SHP77 (cell line): Measurements from ENCODE around the gene MAP3K7CL.
A peak's percentile ranks its signal among the peaks of the same experiment; 100 is the strongest.

Experiments
- DNase-seq, 2 experiments: peaks; one replicate each; lab custom pipeline; 2025; lab: John Stamatoyannopoulos, UW

Gene MAP3K7CL

DNA sequence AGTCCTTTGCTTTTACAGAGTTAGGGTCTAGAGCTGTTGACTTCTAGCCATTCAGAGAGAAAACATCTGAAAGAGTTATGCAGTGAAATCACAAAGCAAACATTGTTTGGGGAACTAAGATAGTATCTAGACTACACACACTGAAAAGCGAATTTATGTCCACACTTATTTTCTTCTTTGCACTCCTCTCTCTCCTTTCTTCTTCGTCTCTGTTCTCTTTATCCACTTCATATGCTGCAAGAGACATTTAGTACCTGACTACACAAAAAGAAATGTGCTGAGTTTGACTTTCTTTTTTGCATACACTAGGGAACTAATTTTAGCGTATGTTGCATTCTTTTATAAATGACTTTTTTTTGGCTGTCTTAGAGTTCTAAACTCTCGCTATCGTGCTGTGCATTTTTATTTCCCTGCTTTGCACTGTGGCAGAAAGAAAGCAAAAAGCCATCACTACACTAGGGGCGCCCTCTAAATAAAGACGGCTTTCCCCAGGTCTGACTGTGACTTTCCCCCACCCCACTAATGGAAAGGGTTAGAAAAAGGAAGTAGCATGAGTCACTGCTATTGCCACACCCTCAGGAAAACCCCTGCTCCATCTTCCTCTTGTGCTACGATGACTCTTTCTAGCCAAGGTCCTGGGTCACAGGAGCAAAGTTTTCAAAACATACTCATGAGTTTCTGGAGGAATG lies 65.7 kb downstream of the MAP3K7CL start:
- DNase-seq = no peak

DNA sequence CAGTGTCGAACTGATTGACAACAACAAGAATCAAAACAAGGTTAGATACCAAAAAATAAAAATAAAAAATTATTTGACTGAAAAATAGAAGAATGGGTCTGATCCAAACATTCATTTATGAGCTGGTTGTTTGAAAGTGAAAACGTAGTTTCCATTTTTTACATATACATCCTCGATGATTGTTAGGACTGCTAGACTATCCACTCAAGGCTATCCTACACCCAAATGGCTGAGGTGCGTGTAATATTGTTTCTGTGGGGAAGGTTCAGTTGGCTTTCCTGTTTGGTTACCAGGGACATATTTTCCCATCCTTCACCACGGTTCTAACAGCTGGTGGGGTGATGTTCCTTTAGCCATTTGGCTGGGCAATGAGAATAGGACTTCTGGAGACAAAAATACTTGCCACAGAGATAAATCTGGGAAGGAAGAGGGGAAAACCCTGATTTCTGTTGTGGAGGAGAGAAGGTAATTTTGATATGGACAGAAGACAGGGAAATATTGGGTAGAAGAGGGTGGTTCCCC lies 66.3 kb downstream of the MAP3K7CL start:
- no peak for DNase-seq

- no peak for DNase-seq
These were observed 70.7 kb downstream of the MAP3K7CL start for GRCh38 chr21:29201186-29201585.

DNA sequence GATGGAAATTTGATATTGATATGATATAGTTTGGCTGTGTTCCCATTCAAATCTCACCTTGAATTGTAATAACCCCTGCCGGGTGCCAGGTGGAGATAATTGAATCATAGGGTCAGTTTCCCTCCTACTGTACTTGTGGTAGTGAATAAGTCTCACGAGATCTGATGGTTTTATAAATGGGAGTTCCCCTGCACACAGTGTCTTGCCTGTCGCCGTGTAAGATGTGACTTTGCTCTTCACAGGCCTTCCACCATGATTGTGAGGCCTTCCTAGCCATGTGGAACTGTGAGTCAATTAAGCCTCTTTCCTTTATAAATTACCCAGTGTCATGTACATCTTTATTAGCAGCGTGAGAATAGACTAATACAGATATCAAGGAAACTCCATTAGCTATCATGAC lies 74.6 kb downstream of the MAP3K7CL start:
- DNase-seq = no peak

- no peak for DNase-seq
These were observed 75.5 kb downstream of the MAP3K7CL start for GRCh38 chr21:29205988-29206387.

DNA sequence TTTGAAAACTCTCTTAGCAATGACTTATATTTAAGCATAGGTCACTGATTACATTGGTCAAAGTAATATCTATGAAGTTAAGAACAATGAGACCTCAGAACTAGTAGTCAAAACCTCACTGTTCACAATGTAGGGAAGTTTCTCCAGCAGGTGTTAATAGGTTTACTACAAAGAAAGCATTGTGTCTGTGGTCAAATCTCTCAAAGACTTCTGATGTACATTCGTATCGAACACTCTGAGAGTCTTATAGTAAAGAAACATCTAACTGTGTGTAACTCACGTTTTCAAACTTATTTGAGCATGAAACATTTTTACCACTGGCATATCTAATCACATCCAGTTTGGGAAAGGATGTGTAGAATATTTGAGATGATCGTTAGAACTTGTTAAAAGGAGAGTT lies 76.0 kb downstream of the MAP3K7CL start:
- DNase-seq = no peak

- DNase-seq = no peak
These were observed 76.8 kb downstream of the MAP3K7CL start for GRCh38 chr21:29207201-29207600.

DNA sequence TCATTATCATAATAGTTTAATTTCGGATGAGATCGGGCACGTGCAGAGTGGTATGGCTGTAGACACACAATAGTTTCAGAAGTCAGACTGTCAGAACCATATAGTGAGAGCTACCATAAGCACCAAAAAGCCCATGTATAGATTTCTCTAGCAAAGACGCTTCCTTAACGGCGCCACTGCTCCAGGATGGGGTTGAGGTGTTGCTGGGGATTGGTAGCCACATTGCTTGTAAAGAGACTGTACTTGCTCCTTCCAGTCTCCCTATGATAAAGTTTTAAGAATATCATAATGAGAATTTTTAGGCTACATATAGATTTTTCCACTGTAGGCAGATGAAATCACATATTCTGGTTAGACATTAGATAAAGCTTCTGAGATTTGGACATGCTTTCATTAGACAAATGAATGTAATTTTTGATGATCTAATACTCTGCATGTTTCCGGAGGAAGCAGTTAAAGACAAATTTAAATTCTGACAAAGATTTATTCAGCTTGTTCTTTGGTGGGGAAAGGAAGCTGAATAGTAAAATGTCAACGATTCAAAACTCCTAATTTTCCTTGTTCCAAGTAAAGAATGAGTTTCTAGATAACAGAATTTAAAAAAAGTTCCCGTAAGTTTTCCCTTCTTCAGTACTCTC lies 77.7 kb downstream of the MAP3K7CL start:
- DNase-seq = no peak

GRCh38 chr21:29208682-29209059 lies 78.2 kb downstream of the MAP3K7CL start:
- DNase-seq = no peak

- no peak for DNase-seq
These were observed 79.3 kb downstream of the MAP3K7CL start for GRCh38 chr21:29209696-29210095.

- DNase-seq = no peak
These were observed 80.8 kb downstream of the MAP3K7CL start for GRCh38 chr21:29211205-29211604.

DNA sequence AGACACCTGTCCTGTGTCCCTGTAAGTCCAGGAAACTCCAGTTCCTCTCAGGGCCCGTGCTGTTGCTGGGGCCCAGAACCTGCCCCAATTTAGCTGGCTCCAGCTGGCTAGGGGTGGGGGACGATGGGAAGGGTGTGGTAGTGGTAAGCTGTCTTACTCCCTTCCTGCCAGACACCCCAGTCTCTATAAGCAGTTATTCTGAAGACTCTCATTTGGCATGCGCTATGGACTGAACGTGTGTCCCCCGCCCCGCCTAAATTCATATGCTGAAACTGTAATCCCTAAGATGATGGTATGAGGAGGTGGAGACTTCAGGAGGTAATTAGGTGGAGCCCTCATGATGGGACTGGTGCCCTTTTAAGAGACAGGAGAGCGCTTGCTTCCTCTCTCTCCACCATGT lies 82.0 kb downstream of the MAP3K7CL start:
- no peak for DNase-seq

DNA sequence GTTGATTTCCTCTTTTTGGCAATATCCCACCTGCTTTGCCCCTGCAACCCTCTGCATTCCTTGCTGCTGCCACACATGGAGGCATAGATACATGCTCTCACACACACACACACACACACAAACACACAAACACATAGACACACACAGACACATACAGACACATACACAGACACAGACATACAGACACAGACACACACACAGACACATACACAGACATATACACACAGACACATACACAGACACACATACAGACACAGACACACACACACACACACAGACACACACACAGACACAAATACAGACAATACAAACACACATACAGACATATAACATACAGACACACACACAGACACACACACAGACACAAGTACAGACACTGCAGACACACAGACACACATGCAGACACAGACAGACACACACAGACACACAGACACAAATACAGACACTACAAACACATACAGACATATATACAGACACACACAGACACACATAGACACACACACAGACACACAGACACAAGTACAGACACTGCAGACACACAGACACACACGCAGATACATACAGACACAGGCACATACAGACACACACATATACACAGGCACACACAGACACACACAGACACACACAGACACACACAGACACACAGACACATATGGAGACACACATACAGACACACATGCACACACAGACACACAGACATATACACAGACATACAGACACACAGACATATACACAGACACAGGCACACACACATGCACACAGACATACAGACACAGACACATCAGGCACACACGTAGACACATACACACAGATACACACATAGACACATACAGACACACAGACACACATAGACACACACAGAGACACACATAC lies 83.3 kb downstream of the MAP3K7CL start:
- DNase-seq = no peak

GRCh38 chr21:29215709-29216108 lies 85.3 kb downstream of the MAP3K7CL start:
- DNase-seq = no peak

- DNase-seq = no peak
These were observed 87.4 kb downstream of the MAP3K7CL start for GRCh38 chr21:29217818-29218291.

- DNase-seq = no peak
These were observed 88.3 kb downstream of the MAP3K7CL start for GRCh38 chr21:29218749-29219148.

DNA sequence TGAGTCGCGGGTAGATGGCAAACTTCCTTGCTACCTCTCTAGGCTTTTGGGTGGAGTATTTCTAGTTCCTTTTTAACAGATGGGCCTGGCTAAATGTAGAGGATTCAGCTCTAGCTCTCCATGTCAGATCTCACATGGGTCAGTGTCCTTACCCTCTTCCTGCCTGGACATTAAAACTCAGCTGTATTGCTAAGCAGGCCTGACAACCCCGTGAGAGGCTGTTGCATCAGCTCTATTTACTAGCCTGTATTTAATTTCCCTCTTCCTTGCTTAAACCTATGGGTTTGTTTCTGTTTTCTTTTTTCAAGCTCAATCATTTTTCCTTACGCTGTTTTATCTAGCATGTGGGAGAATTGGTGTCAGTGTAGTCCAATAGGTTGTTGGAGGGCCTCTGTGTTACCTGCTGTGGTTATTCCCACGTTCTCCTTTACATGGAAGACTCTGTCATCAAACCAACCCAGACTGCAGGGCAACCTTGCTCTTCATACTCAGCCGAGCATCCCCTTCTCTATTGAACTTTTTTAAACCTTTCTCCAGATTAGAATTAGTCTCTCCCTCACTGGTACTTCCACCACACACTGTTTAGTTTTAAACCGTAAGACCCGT lies 88.8 kb downstream of the MAP3K7CL start:
- DNase-seq = no peak

DNA sequence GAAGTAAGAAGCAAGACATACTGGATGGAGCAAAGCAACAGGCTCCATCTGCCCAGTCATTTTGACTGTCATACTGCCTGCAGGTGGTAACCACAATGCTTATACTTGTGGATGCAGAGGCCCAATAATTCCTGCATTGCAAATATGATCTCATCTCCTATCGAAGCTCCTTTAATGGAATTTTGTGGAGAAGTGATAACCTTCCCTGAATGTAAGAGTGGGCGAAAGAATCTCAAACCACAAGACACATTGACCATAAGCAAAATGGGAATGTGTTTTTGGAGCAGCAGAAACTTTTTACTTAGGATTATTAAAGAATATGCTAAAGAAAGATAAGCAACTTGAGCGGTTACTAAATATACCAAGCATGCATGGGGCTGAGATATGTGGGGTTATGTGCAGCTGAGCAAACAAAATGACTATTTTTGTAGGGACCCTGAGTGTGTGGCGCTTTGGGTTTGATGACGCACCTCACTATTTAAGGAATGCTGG lies 90.9 kb downstream of the MAP3K7CL start:
- DNase-seq = peak; percentile 55 to 67

DNA sequence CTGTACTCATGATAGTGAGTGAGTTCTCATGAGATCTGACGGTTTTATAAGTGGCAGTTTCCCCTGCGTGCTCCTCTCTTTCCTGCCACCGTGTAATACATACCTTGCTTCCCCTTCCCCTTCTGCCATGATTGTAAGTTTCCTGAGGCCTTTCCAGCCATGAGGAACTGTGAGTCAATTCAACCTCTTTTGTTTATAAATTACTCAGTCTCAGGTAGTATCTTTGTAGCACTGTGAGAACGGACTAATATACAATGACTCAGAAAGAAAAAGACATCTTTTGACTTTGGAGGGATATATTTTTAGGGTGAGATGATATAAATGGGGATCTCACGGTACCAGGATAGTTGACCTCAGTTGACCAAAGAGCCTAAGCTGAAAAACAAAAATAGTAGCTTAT lies 93.6 kb downstream of the MAP3K7CL start:
- no peak for DNase-seq
